Activated T-cell treated with anti-CD3 and anti-CD28 coated beads for 1 hour (primary cell): ENCODE measurements around the gene ACOT7.
"Not testable (repeated sequence)": the region's sequence is repeated elsewhere in the genome, so short reads cannot be mapped to it uniquely, and the experiment has no call there.

Experiments used
- DNase-seq: peaks from one replicate; pipeline ENCODE4 v3.0.0-alpha.2; 2020; ENCODE audit warnings: low read depth

ACOT7 gene

GRCh38 chr1:6393400-6394187 lies at the start of gene ACOT7:
ACOT7 (minus strand) TSS chr1:6393767; CDS start chr1:6393399, 368 bp downstream.
- peak; percentile 89 for DNase-seq

GRCh38 chr1:6441586-6441985 lies 48.0 kb upstream of the ACOT7 start:
- no peak for DNase-seq

GRCh38 chr1:6440198-6441126 lies 46.9 kb upstream of the ACOT7 start:
- peak; percentile 60 for DNase-seq

- DNase-seq = peak; percentile 52
Observed at GRCh38 chr1:6438047-6438525, 44.5 kb upstream of the ACOT7 start.

- DNase-seq = not testable (repeated sequence)
Observed at GRCh38 chr1:6437012-6437700, 43.6 kb upstream of the ACOT7 start.

- not testable (repeated sequence) for DNase-seq
Observed at GRCh38 chr1:6436277-6436676, 42.7 kb upstream of the ACOT7 start.

GRCh38 chr1:6435547-6435946 lies 42.0 kb upstream of the ACOT7 start:
- DNase-seq = no peak

GRCh38 chr1:6435129-6435528 lies 41.6 kb upstream of the ACOT7 start:
- DNase-seq = no peak

- DNase-seq = no peak
Observed at GRCh38 chr1:6434186-6434585, 40.6 kb upstream of the ACOT7 start.

GRCh38 chr1:6431645-6432579 lies 38.3 kb upstream of the ACOT7 start:
- not testable (repeated sequence) for DNase-seq

GRCh38 chr1:6429660-6430411 lies 36.3 kb upstream of the ACOT7 start:
- DNase-seq = not testable (repeated sequence)

GRCh38 chr1:6428453-6428852 lies 34.9 kb upstream of the ACOT7 start:
- not testable (repeated sequence) for DNase-seq

GRCh38 chr1:6427441-6428390 lies 34.1 kb upstream of the ACOT7 start:
- DNase-seq = no peak

- no peak for DNase-seq
Observed at GRCh38 chr1:6426972-6427350, 33.4 kb upstream of the ACOT7 start.

- no peak for DNase-seq
Observed at GRCh38 chr1:6426277-6426971, 32.9 kb upstream of the ACOT7 start.

- DNase-seq = no peak
Observed at GRCh38 chr1:6425658-6426057, 32.1 kb upstream of the ACOT7 start.

- no peak for DNase-seq
Observed at GRCh38 chr1:6424619-6425593, 31.3 kb upstream of the ACOT7 start, which contains the start of gene ESPN. ESPN (plus strand) TSS chr1:6424776; CDS start chr1:6424956, 180 bp downstream.
